ENCODE data around the gene PNMA6A. TPM values are rescaled to one million over a fixed set of nuclear protein-coding genes. Genes with fewer than 3 reads are reported as not detected.
"Not testable (repeated sequence)": the region's sequence is repeated elsewhere in the genome, so short reads cannot be mapped to it uniquely, and the experiment has no call there.

The PNMA6A gene
- total RNA-seq, 1 experiment from 2014 or later: 7.5 TPM

- DNase-seq: no peak
- no peaks in the 10 kb centered on the region for H3K36me3 ChIP-seq (replicated peaks; ENCODE audit: control insufficient read depth, insufficient read depth, low read length)
- H3K4me3 ChIP-seq (ENCODE audit: insufficient read depth, low read depth, low read length): no peak overlapping the region
- H3K27me3 ChIP-seq (ENCODE audit: control insufficient read depth, insufficient read depth, low read length): peaks cover 2% of the 10 kb centered on the region; the same call in 1 of the 2 replicates
Measured at GRCh38 chrX:153061732-153062131, 10.5 kb upstream of the PNMA6A start.

DNA sequence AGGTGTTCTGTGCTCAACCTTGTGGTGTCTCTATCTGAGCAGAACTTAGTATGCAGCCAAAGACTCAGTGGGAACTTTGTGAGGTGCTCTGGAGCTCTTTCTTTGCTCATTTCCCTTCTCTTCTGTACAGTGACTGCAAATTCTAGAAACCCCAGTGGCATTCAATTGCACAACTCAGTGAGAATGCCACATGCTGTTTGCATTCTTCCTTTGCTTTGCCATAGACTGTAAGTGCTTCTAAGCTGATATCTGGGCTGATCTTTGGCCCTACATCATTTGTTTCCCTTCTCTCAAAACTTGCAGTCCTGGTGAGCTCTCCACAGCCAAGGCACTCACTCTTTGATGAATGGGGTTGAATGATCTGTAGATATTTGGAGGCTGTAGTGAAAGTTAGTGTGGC lies 8.9 kb upstream of the PNMA6A start:
- Histone ChIP-seq H3K4me3 (ENCODE audit: insufficient read depth, low read depth, low read length) (no peak overlapping the region), H3K27me3 (ENCODE audit: control insufficient read depth, insufficient read depth, low read length) (no peaks in the 10 kb centered on the region), H3K36me3 (replicated peaks; ENCODE audit: control insufficient read depth, insufficient read depth, low read length) (no peaks in the 10 kb centered on the region)
- DNase-seq: peak; percentile 17

- no peaks in the 10 kb centered on the region for H3K36me3 ChIP-seq (replicated peaks; ENCODE audit: control insufficient read depth, insufficient read depth, low read length)
- no peak overlapping the region for H3K4me3 ChIP-seq (ENCODE audit: insufficient read depth, low read depth, low read length)
- DNase-seq: peak; percentile 45
- H3K27me3 ChIP-seq (ENCODE audit: control insufficient read depth, insufficient read depth, low read length): no peaks in the 10 kb centered on the region
Measured at GRCh38 chrX:153064061-153064460, 8.2 kb upstream of the PNMA6A start.

DNA sequence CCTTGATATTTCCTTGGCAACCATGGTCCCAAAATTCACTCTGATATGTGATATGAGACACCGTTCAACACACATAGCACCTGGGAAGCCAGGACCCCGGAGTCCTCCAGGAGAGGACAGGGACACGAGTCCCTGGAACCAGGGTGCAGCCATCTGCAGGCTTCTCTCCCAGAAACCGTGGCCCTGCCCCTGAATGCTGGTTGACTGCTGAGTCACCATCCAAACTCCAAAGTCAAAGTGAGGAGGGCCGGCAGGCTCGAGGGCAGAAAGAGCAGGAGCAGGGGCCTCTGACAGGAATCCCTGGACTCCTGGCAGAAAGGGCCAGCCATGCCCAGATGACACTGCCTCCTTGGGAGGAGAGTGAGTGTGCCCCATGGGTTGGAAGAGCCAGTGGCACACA lies 6.9 kb upstream of the PNMA6A start:
- Histone ChIP-seq H3K36me3 (replicated peaks; ENCODE audit: control insufficient read depth, insufficient read depth, low read length) (no peaks in the 10 kb centered on the region), H3K27me3 (ENCODE audit: control insufficient read depth, insufficient read depth, low read length) (no peaks in the 10 kb centered on the region), H3K4me3 (ENCODE audit: insufficient read depth, low read depth, low read length) (no peak overlapping the region)
- DNase-seq: no peak

DNA sequence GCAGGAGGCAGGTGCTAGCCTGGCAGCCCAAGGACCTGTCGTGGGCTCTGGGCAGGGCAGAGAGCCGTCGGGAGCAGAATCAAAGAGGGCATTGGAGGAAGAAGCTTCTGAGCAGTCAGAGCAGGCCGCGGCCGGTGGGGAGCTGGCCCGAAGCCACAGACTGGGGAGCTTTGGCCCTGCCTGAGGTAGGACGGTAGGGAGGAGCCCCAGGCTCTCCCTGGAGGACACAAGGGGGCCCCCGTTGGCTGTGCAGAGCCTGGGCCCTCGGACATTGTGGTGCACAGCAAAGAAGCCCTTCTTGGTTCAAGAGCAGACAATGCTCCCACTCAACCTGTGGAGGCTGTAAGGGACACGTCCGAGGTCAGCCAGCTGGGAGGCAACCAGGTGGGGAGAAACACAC lies 5.9 kb upstream of the PNMA6A start:
- H3K27me3 ChIP-seq (ENCODE audit: control insufficient read depth, insufficient read depth, low read length); H3K36me3 ChIP-seq (replicated peaks; ENCODE audit: control insufficient read depth, insufficient read depth, low read length); DNase-seq; H3K4me3 ChIP-seq (ENCODE audit: insufficient read depth, low read depth, low read length): not testable (repeated sequence)

GRCh38 chrX:153073331-153073730 lies 1.1 kb downstream of the PNMA6A start:
- H3K4me3 ChIP-seq (ENCODE audit: insufficient read depth, low read depth, low read length); DNase-seq: not testable (repeated sequence)

DNA sequence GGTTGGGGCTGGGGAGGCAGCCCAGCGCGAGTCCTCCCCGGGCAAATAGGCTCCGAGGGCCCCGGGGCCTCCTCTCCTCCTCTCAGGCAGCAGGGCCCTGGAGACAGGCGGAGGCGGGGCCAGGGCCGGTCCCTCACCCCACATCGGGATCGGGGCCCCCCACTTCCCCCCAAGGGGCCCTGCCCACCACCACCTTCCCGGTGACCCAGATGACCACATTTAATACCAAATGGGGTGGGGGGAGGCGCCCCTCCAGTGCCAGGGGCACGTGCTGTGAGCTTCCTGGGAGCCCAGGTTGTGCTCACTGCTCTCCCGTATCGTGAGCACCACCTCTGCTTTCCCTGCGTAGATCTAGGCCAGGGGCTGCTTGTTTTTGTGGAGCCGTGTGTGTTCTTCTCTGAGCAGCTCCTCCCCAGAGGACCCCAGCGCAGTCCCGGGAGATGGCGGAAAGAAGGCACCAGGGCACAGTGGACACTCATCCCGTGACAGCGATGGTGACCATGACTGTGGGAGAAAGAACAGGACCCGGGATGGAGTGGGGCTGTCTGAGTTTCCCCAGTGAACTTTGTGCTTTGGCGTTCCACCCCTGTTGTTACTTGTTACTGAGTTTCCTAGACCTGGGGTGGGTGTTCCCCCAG lies 2.1 kb downstream of the PNMA6A start:
- DNase-seq: no peak
- Histone ChIP-seq H3K27me3 (ENCODE audit: control insufficient read depth, insufficient read depth, low read length) (no peaks in the 10 kb centered on the region), H3K4me3 (ENCODE audit: insufficient read depth, low read depth, low read length) (no peak overlapping the region), H3K36me3 (replicated peaks; ENCODE audit: control insufficient read depth, insufficient read depth, low read length) (no peaks in the 10 kb centered on the region)

More at GRCh38 chrX:153073331-153073730, 1.1 kb downstream of the PNMA6A start:
- not testable (repeated sequence) for H3K27me3 ChIP-seq (ENCODE audit: control insufficient read depth, insufficient read depth, low read length); H3K36me3 ChIP-seq (replicated peaks; ENCODE audit: control insufficient read depth, insufficient read depth, low read length)

GRCh38 chrX:153074935-153075334 lies 2.7 kb downstream of the PNMA6A start:
- no peaks in the 10 kb centered on the region for H3K27me3 ChIP-seq (ENCODE audit: control insufficient read depth, insufficient read depth, low read length)
- DNase-seq: no peak
- no peaks in the 10 kb centered on the region for H3K36me3 ChIP-seq (replicated peaks; ENCODE audit: control insufficient read depth, insufficient read depth, low read length)
- no peak overlapping the region for H3K4me3 ChIP-seq (ENCODE audit: insufficient read depth, low read depth, low read length)

DNA sequence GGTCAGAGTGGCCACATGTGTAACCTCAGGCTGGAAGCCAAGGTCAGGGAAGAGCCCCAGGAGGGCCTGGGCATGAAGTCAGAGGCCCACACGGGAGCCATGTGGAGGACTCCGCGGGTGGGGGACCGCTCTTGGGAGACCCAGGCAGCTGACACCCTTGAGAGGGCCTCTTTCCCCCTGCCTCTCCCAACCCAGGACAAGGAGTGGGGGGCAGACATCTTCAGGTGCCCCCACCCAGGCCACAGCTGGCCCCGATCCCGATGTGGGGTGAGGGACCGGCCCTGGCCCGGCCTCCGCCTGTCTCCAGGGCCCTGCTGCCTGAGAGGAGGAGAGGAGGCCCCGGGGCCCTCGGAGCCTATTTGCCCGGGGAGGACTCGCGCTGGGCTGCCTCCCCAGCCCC lies 3.1 kb downstream of the PNMA6A start:
- no peaks in the 10 kb centered on the region for H3K36me3 ChIP-seq (replicated peaks; ENCODE audit: control insufficient read depth, insufficient read depth, low read length)
- no peaks in the 10 kb centered on the region for H3K27me3 ChIP-seq (ENCODE audit: control insufficient read depth, insufficient read depth, low read length)

DNA sequence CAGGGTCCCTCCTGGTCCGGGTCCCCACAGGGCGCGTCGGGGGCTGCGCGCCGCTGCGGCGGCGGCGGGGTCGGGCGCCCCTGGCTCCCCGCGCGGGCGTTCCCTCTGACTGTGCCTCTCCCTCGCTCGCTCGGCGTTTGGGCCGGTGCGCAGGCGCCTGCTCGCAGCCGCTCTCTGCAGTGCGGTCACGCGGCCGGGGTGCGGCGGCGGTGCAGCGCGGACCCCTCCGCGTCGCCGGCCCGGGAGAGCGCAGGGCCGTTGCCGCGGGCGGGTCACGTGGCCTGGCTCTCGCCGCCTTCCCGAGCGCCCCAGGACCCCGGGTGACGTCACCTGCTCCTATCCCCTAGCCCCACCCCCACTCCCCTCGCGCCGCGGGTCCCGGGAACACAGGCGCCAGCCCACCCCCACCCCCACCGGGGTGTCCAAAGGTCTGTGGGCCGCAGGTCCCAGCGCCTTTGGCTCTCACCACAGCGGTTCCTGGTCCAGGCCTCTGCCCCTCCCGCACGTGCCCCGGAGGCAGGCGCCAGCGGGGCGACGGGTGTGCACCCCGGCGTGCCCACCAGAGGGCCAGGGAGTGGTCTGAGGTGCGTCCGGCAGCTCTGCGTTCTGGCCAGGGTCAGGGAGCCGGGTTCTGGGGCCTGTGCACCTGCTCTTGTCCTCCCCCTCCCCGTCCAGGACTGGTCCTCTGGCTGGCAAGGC lies 5.3 kb downstream of the PNMA6A start:
- H3K36me3 ChIP-seq (replicated peaks; ENCODE audit: control insufficient read depth, insufficient read depth, low read length); H3K4me3 ChIP-seq (ENCODE audit: insufficient read depth, low read depth, low read length); H3K27me3 ChIP-seq (ENCODE audit: control insufficient read depth, insufficient read depth, low read length); DNase-seq: not testable (repeated sequence)

More for the DNA sequence above, 3.1 kb downstream of the PNMA6A start:
- DNase-seq: no peak
- H3K4me3 ChIP-seq (ENCODE audit: insufficient read depth, low read depth, low read length): no peak overlapping the region

DNA sequence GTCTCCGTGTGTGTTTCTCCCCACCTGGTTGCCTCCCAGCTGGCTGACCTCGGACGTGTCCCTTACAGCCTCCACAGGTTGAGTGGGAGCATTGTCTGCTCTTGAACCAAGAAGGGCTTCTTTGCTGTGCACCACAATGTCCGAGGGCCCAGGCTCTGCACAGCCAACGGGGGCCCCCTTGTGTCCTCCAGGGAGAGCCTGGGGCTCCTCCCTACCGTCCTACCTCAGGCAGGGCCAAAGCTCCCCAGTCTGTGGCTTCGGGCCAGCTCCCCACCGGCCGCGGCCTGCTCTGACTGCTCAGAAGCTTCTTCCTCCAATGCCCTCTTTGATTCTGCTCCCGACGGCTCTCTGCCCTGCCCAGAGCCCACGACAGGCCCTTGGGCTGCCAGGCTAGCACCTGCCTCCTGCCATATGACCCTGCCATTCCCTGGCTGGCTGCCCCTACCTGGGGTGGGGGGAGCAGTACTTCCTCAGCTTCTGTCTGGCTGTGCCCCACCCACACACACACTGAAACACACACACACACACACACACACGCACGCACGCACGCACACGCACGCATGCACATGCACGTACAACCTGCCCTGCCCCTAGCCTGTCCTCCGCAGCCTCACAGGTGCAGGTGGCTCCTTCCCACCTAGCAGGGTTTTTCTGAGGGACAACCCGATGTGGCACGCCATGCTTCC lies 11.1 kb downstream of the PNMA6A start:
- DNase-seq; H3K36me3 ChIP-seq (replicated peaks; ENCODE audit: control insufficient read depth, insufficient read depth, low read length); H3K4me3 ChIP-seq (ENCODE audit: insufficient read depth, low read depth, low read length); H3K27me3 ChIP-seq (ENCODE audit: control insufficient read depth, insufficient read depth, low read length): not testable (repeated sequence)

- H3K36me3 ChIP-seq (replicated peaks; ENCODE audit: control insufficient read depth, insufficient read depth, low read length): no peaks in the 10 kb centered on the region
- no peak overlapping the region for H3K4me3 ChIP-seq (ENCODE audit: insufficient read depth, low read depth, low read length)
- no peak for DNase-seq
- no peaks in the 10 kb centered on the region for H3K27me3 ChIP-seq (ENCODE audit: control insufficient read depth, insufficient read depth, low read length)
Measured at GRCh38 chrX:153102418-153102817, 30.2 kb downstream of the PNMA6A start.

GRCh38 chrX:153104959-153105358 lies 32.7 kb downstream of the PNMA6A start:
- not testable (repeated sequence) for H3K36me3 ChIP-seq (replicated peaks; ENCODE audit: control insufficient read depth, insufficient read depth, low read length); H3K27me3 ChIP-seq (ENCODE audit: control insufficient read depth, insufficient read depth, low read length); H3K4me3 ChIP-seq (ENCODE audit: insufficient read depth, low read depth, low read length); DNase-seq

DNA sequence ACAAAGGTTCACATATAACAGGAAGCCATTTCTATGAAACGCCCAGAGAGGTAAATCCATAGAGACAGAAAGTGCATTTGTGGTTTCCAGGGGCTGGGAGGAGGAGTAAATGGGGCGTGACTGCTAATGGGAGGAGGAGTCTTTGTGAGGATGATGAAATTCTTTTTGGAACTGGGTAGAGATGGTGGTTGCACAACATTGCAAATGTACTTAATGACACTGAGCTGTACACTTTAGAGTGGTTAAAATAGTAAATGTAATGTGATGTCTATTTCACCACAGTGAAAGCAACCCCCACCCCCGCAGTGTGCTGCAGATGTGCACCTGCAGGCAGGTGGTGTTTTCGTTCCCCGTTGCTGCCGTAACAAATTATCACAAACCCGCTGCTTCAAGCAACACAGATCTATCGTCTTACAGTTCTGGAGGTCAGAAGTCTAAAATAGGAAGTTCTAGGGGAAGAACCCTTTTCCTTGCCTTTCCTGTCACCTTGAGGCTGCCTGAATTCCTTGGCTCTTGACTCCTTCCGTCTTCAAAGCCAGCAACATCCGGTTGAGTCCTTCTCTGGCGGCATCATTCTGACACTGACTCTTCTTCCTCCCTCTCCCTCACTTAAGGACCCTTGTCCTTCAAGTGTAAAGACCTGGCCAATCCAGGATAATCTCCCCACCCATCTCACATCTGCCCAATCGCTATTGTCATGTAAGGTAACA lies 34.0 kb downstream of the PNMA6A start:
- H3K27me3 ChIP-seq (ENCODE audit: control insufficient read depth, insufficient read depth, low read length); H3K36me3 ChIP-seq (replicated peaks; ENCODE audit: control insufficient read depth, insufficient read depth, low read length); DNase-seq; H3K4me3 ChIP-seq (ENCODE audit: insufficient read depth, low read depth, low read length): not testable (repeated sequence)
